IMR-90 (cell line): Measurements from ENCODE around the gene RELCH. TPM values are rescaled to one million over a fixed set of nuclear protein-coding genes. Genes with fewer than 3 reads are reported as not detected.

ENCODE experiments used
- ATAC-seq: fragments of 200-7000 bp; cut with Tn5 transposase; 2 replicates; pipeline ENCODE4 v1.9.1; 2020; ENCODE audit warnings: low read depth, mild to moderate bottlenecking, moderate library complexity
- BruUV-seq: library from RNA; stranded (reverse); fragments of 400-500 nt; replicated peaks from 2 replicates; lab custom pipeline; 2021; lab: Mats Ljungman, UMichigan
- CTCF ChIA-PET: fragments of 300-600 bp; formaldehyde crosslinking; extraction: SDS; loops from one replicate; lab custom pipeline; 2021; ENCODE audit warnings: antibody characterized with exemption; lab: Yijun Ruan, JAX
- POLR2A ChIA-PET: fragments of 300-600 bp; sonication (Branson Sonifier 250); formaldehyde crosslinking; loops from one replicate; lab custom pipeline; 2022; ENCODE audit warnings: antibody characterized with exemption; ENCODE audit not compliant: unreplicated experiment; lab: Charles Lee
- DNase-seq: peaks from one replicate; pipeline ENCODE4 v3.0.0; 2013
- H2AFZ ChIP-seq: replicated peaks from 2 replicates; pipeline ENCODE3; 2013; ENCODE audit warnings: low read length, mild to moderate bottlenecking; ENCODE audit not compliant: poor library complexity
- H2AK5ac ChIP-seq: 2 replicates; pipeline ENCODE4 v1.6.1; 2013; ENCODE audit warnings: low read depth, low read length, inconsistent platforms
- H2AK9ac ChIP-seq: replicated peaks from 2 replicates; pipeline ENCODE3; 2013; ENCODE audit warnings: mild to moderate bottlenecking, low read depth, low read length, moderate library complexity; ENCODE audit not compliant: poor library complexity
- H2BK120ac ChIP-seq: 2 replicates; pipeline ENCODE4 v1.6.1; 2013; ENCODE audit warnings: low read depth, low read length, inconsistent platforms
- H2BK15ac ChIP-seq: 3 replicates; pipeline ENCODE4 v1.6.1; 2013; ENCODE audit warnings: low read depth, low read length, inconsistent platforms
- H2BK20ac ChIP-seq: 2 replicates; pipeline ENCODE4 v1.6.1; 2013; ENCODE audit warnings: low read depth, mild to moderate bottlenecking, inconsistent platforms, low read length, moderate library complexity
- H2BK5ac ChIP-seq: 2 replicates; pipeline ENCODE4 v1.6.1; 2013; ENCODE audit warnings: mild to moderate bottlenecking, low read depth, low read length, inconsistent platforms; ENCODE audit not compliant: poor library complexity, severe bottlenecking
- H3K14ac ChIP-seq: replicated peaks from 2 replicates; pipeline ENCODE4 v1.6.1; 2013; ENCODE audit warnings: low read depth, low read length, inconsistent platforms
- H3K18ac ChIP-seq: 2 replicates; pipeline ENCODE4 v1.6.1; 2013; ENCODE audit warnings: low read depth, low read length, control low read depth
- H3K23ac ChIP-seq: 2 replicates; pipeline ENCODE4 v1.6.1; 2013; ENCODE audit warnings: low read depth, low read length, inconsistent platforms
- H3K27ac ChIP-seq: 2 replicates; pipeline ENCODE4 v1.5.1; 2013; ENCODE audit warnings: mild to moderate bottlenecking, control low read depth, low read length; ENCODE audit not compliant: insufficient read depth
- H3K27me3 ChIP-seq: 2 replicates; pipeline ENCODE4 v1.6.1; 2013; ENCODE audit warnings: low read length; ENCODE audit not compliant: control insufficient read depth, insufficient read depth
- H3K36me3 ChIP-seq: 2 replicates; pipeline ENCODE4 v1.6.1; 2013; ENCODE audit warnings: low read length, mixed read lengths; ENCODE audit not compliant: control insufficient read depth, insufficient read depth
- H3K4ac ChIP-seq: 2 replicates; pipeline ENCODE4 v1.6.1; 2013; ENCODE audit warnings: low read depth, low read length, inconsistent platforms
- H3K4me1 ChIP-seq: 2 replicates; pipeline ENCODE4 v1.6.1; 2013; ENCODE audit warnings: low read length, mixed read lengths; ENCODE audit not compliant: control insufficient read depth, insufficient read depth
- H3K4me2 ChIP-seq: 2 replicates; pipeline ENCODE4 v1.6.1; 2013; ENCODE audit warnings: low read depth, mild to moderate bottlenecking, control low read depth, low read length, moderate library complexity
- H3K4me3 ChIP-seq: 2 replicates; pipeline ENCODE4 v1.5.1; 2013; ENCODE audit warnings: low read depth, mild to moderate bottlenecking, control low read depth, low read length, moderate library complexity; ENCODE audit not compliant: insufficient read depth
- H3K56ac ChIP-seq: 2 replicates; pipeline ENCODE4 v1.6.1; 2013; ENCODE audit warnings: low read length, inconsistent platforms; ENCODE audit not compliant: insufficient read depth; ENCODE audit errors: extremely low read depth
- H3K79me1 ChIP-seq, 2 experiments: 2 replicates each; pipeline ENCODE4 v1.6.1; 2013; ENCODE audit warnings: low read length in 2 of 2, inconsistent platforms in 1 of 2, low read depth in 1 of 2
- H3K9ac ChIP-seq: 2 replicates; pipeline ENCODE4 v1.6.1; 2013; ENCODE audit warnings: low read depth, low read length, control low read depth
- H3K9me1 ChIP-seq: 2 replicates; pipeline ENCODE4 v1.6.1; 2013; ENCODE audit warnings: low read length, inconsistent platforms; ENCODE audit not compliant: insufficient read depth
- H3K9me3 ChIP-seq: 2 replicates; pipeline ENCODE4 v1.6.1; 2013; ENCODE audit warnings: low read length; ENCODE audit not compliant: control insufficient read depth, insufficient read depth
- H4K20me1 ChIP-seq: 2 replicates; pipeline ENCODE4 v1.6.1; 2013; ENCODE audit warnings: low read length, inconsistent platforms; ENCODE audit not compliant: insufficient read depth
- H4K5ac ChIP-seq: 2 replicates; pipeline ENCODE4 v1.6.1; 2013; ENCODE audit warnings: mild to moderate bottlenecking, low read depth, low read length, control low read depth
- H4K8ac ChIP-seq, 2 experiments: 2 replicates each; pipeline ENCODE4 v1.6.1; 2013; ENCODE audit warnings: low read depth in 2 of 2, low read length in 2 of 2, control low read depth in 1 of 2, inconsistent platforms in 1 of 2
- H4K91ac ChIP-seq: 2 replicates; pipeline ENCODE4 v1.6.1; 2013; ENCODE audit warnings: low read depth, low read length, inconsistent platforms; ENCODE audit not compliant: insufficient read depth
- BHLHE40 ChIP-seq: fragments of 150-350 bp; IDR thresholded peaks from 2 replicates; pipeline ENCODE4 v1.6.1; 2016; ENCODE audit warnings: mild to moderate bottlenecking, low read depth, low read length
- CHD1 ChIP-seq: IDR thresholded peaks from 2 replicates; pipeline ENCODE4 v1.6.1; 2012; ENCODE audit warnings: low read depth, low read length, improper control_type of control experiment
- ELK1 ChIP-seq: fragments of 150-350 bp; IDR thresholded peaks from 2 replicates; pipeline ENCODE4 v1.6.1; 2016; ENCODE audit warnings: low read depth, mild to moderate bottlenecking, low read length, moderate library complexity, borderline replicate concordance
- FOS ChIP-seq: fragments of 150-350 bp; IDR thresholded peaks from 2 replicates; pipeline ENCODE4 v1.6.1; 2016; ENCODE audit warnings: low read depth, low read length
- MAFK ChIP-seq: IDR thresholded peaks from 2 replicates; pipeline ENCODE4 v1.6.1; 2012; ENCODE audit warnings: low read depth, low read length, improper control_type of control experiment
- MXI1 ChIP-seq: IDR thresholded peaks from 2 replicates; pipeline ENCODE4 v1.6.1; 2012; ENCODE audit warnings: low read depth, mild to moderate bottlenecking, low read length, moderate library complexity, borderline replicate concordance
- NFE2L2 ChIP-seq: fragments of 150-350 bp; IDR thresholded peaks from 2 replicates; pipeline ENCODE4 v1.6.1; 2016; ENCODE audit warnings: low read depth, mild to moderate bottlenecking, low read length
- POLR2A ChIP-seq: IDR thresholded peaks from 2 replicates; pipeline ENCODE4 v1.6.1; 2012; ENCODE audit warnings: mild to moderate bottlenecking, low read depth, low read length
- RAD21 ChIP-seq: IDR thresholded peaks from 2 replicates; pipeline ENCODE4 v1.6.1; 2012; ENCODE audit warnings: low read length, improper control_type of control experiment
- WGBS, 2 experiments: methylation state at CpG; one replicate each; pipeline versions ENCODE4 v1.1.5 to v1.1.7; 2013; ENCODE audit warnings: missing lambda C conversion rate in 2 of 2; ENCODE audit not compliant: insufficient read length in 1 of 2; ENCODE audit errors: extremely low coverage in 2 of 2; 5-methylcytosine and 5-hydroxymethylcytosine counted together
- dilution Hi-C: fragments of 300-500 bp; cut with HindIII; formaldehyde crosslinking; loops from one replicate; pipeline ENCODE4 v1.14.3; 2018; ENCODE audit warnings: low sequenced_read_pairs; ENCODE audit not compliant: unreplicated experiment
- in situ Hi-C: fragments of 300-500 bp; cut with MboI; formaldehyde crosslinking; loops from 3 replicates; pipeline ENCODE4 v1.14.3; 2019; ENCODE audit warnings: low sequenced_read_pairs, inconsistent platforms, mixed read lengths
- intact Hi-C: fragments of 100-400 bp; cut with micrococcal nuclease; formaldehyde crosslinking; loops from 2 replicates; pipeline ENCODE4 v1.10.0; 2022
- polyA plus RNA-seq, 3 experiments: library from polyadenylated mRNA; depleted of rRNA; stranded (reverse); fragments of >200 nt; gene quantifications; 2 replicates each; pipeline ENCODE4 v1.2.3, GENCODE V29; 2012; ENCODE audit warnings: low replicate concordance in 1 of 3
- total RNA-seq: library from RNA; depleted of rRNA; stranded (reverse); fragments of >200 nt; gene quantifications from 2 replicates; pipeline ENCODE4 v1.2.3, GENCODE V29; 2012

The RELCH gene
- total and polyA plus RNA-seq, 2 of the 4 experiments (the other 2 are of a cell fraction): 14.4 to 52.5 TPM

- no peaks in the 10 kb centered on the region for H3K9me3 ChIP-seq
- H2AFZ ChIP-seq: no peak overlapping the region
- dilution Hi-C loops (no loop called here), intact Hi-C loops (no loop called here), in situ Hi-C loops (no loop called here)
- H3K36me3 ChIP-seq: no peaks in the 10 kb centered on the region
- H2BK20ac ChIP-seq: no peak overlapping the region
- H3K56ac ChIP-seq: no peak overlapping the region
- ATAC-seq (no peak), DNase-seq (no peak)
- H4K20me1 ChIP-seq: no peaks in the 10 kb centered on the region
- H3K4me2 ChIP-seq: no peak overlapping the region
- ChIA-PET POLR2A (no interaction called here), CTCF (no interaction called here)
- no peak overlapping the region for H3K9ac ChIP-seq
- no peak overlapping the region for H3K23ac ChIP-seq
- no peak overlapping the region for H3K4me3 ChIP-seq
- no peak overlapping the region for H4K8ac ChIP-seq
- H3K18ac ChIP-seq: no peak overlapping the region
- no peak overlapping the region for H2AK9ac ChIP-seq
- no peak overlapping the region for H3K14ac ChIP-seq
- no peak overlapping the region for H3K4ac ChIP-seq
- H2BK120ac ChIP-seq: no peak overlapping the region
- BruUV-seq: no TSS peak
- no CpG with 5 or more reads among the region's 3 CpGs for WGBS, 2 experiments
- no peak overlapping the region for H4K91ac ChIP-seq
- H4K5ac ChIP-seq: no peak overlapping the region
- no peaks in the 10 kb centered on the region for H3K79me1 ChIP-seq
- no peak overlapping the region for H2BK5ac ChIP-seq
- no peak overlapping the region for H2BK15ac ChIP-seq
- H3K4me1 ChIP-seq: peaks cover 5% of the 10 kb centered on the region
- peaks cover 40% of the 10 kb centered on the region for H3K27me3 ChIP-seq
- H3K9me1 ChIP-seq: no peaks in the 10 kb centered on the region
- TF ChIP-seq MAFK: no peak
- TF ChIP-seq POLR2A: no peak
- TF ChIP-seq ELK1: no peak
- no peak for TF ChIP-seq RAD21
- TF ChIP-seq CHD1: no peak
- TF ChIP-seq BHLHE40: no peak
- no peak for TF ChIP-seq NFE2L2
- no peak for TF ChIP-seq MXI1
- TF ChIP-seq FOS: no peak
- H2AK5ac ChIP-seq: no peak overlapping the region
- H3K27ac ChIP-seq: no peak overlapping the region
These were observed 134.1 kb downstream of the RELCH start for GRCh38 chr18:62321201-62321600.
